Activated CD8-positive, alpha-beta T cell treated with anti-CD3 and anti-CD28 coated beads for 36 hours (primary cell): Measurements from ENCODE around the gene RASGRF2. TPM values are rescaled to one million over a fixed set of nuclear protein-coding genes. Genes with fewer than 3 reads are reported as not detected.

Source experiments
- ATAC-seq: fragments of 200-7000 bp; cut with Tn5 transposase; one replicate; pipeline ENCODE4 v1.10.0; 2021; ENCODE audit warnings: mild to moderate bottlenecking, moderate library complexity
- CTCF ChIA-PET: fragments of 350-600 bp; sonication (Branson Sonifier 250); formaldehyde crosslinking; loops from one replicate; lab custom pipeline; 2021; ENCODE audit warnings: antibody characterized with exemption; lab: Charles Lee
- POLR2A ChIA-PET: fragments of 350-600 bp; sonication (Branson Sonifier 250); formaldehyde crosslinking; loops from one replicate; lab custom pipeline; 2021; ENCODE audit warnings: antibody characterized with exemption; lab: Charles Lee
- DNase-seq: peaks from one replicate; pipeline ENCODE4 v3.0.0-alpha.2; 2020
- H3K27ac Mint-ChIP-seq: one replicate; pipeline ENCODE4 v1.8.0; 2021; ENCODE audit warnings: mild to moderate bottlenecking, mixed read lengths
- H3K27me3 Mint-ChIP-seq: one replicate; pipeline ENCODE4 v1.8.0; 2021; ENCODE audit warnings: mixed read lengths
- H3K36me3 Mint-ChIP-seq: one replicate; pipeline ENCODE4 v1.8.0; 2021; ENCODE audit warnings: low read depth, mixed read lengths
- H3K4me1 Mint-ChIP-seq: one replicate; pipeline ENCODE4 v1.8.0; 2021; ENCODE audit warnings: low read depth, mixed read lengths
- H3K4me3 Mint-ChIP-seq: one replicate; pipeline ENCODE4 v1.8.0; 2021; ENCODE audit warnings: mild to moderate bottlenecking, moderate library complexity, mixed read lengths
- H3K9me3 Mint-ChIP-seq: one replicate; pipeline ENCODE4 v1.8.0; 2021; ENCODE audit warnings: mixed read lengths
- CTCF ChIP-seq: fragments of 200-600 bp; IDR thresholded peaks from one replicate; pipeline ENCODE4 v1.8.0; 2022; ENCODE audit warnings: antibody characterized with exemption, mild to moderate bottlenecking
- intact Hi-C: fragments of 100-400 bp; cut with micrococcal nuclease; formaldehyde crosslinking; loops from one replicate; pipeline ENCODE4 v1.10.0; 2022
- total RNA-seq, 2 experiments: library from RNA; stranded (reverse); gene quantifications; one replicate each; pipeline ENCODE4 v1.2.3, GENCODE V29; 2021

RASGRF2 gene
- total RNA-seq, 2 experiments from 2014 or later, result 14.9 to 15.8 TPM

- POLR2A ChIA-PET, result interaction anchor here (0.6 to 1.1 kb wide), 3 partner anchors 17 to 608 kb away, joined by 3 read pairs; no protein-coding TSS in a partner anchor
- Mint-ChIP-seq H3K27ac (no peak overlapping the region), H3K36me3 (peaks cover 2% of the 10 kb centered on the region), H3K9me3 (no peaks in the 10 kb centered on the region), H3K4me3 (no peak overlapping the region), H3K4me1 (peaks cover 16% of the 10 kb centered on the region), H3K27me3 (no peaks in the 10 kb centered on the region)
- intact Hi-C loops, result no loop called here
- CTCF ChIA-PET, result interaction anchor here (0.7 to 1.8 kb wide), 6 partner anchors 12 to 477 kb away, joined by 3 to 9 read pairs (median 3); no protein-coding TSS in a partner anchor
- DNase-seq (no peak), ATAC-seq (no peak)
- TF ChIP-seq CTCF, result no peak
These were observed 204.3 kb downstream of the RASGRF2 start for GRCh38 chr5:81164476-81164875.

GRCh38 chr5:81164936-81165335 lies 204.8 kb downstream of the RASGRF2 start:
- no peak for TF ChIP-seq CTCF
- Mint-ChIP-seq H3K4me3 (no peak overlapping the region), H3K9me3 (no peaks in the 10 kb centered on the region), H3K27ac (no peak overlapping the region), H3K4me1 (peaks cover 16% of the 10 kb centered on the region), H3K27me3 (no peaks in the 10 kb centered on the region), H3K36me3 (peaks cover 2% of the 10 kb centered on the region)
- no peak for ATAC-seq
- intact Hi-C loops, result loop anchor here (5.0 kb wide), 1 partner anchor 478 kb away; no protein-coding TSS in a partner anchor
- POLR2A ChIA-PET, result interaction anchor here (0.6 to 1.0 kb wide), 2 partner anchors 18 to 608 kb away, joined by 3 read pairs; no protein-coding TSS in a partner anchor
- CTCF ChIA-PET, result interaction anchor here (0.6 to 1.8 kb wide), 14 partner anchors 11 to 684 kb away, joined by 3 to 9 read pairs (median 3); no protein-coding TSS in a partner anchor
- no peak for DNase-seq

GRCh38 chr5:81165493-81166119 lies 205.4 kb downstream of the RASGRF2 start:
- CTCF ChIA-PET, result interaction anchor here (0.6 to 2.2 kb wide), 21 partner anchors 10 to 685 kb away, joined by 3 to 9 read pairs (median 3); no protein-coding TSS in a partner anchor
- ATAC-seq (peak; percentile 88), DNase-seq (peak; percentile 86)
- intact Hi-C loops, result loop anchor here (5.0 kb wide), 1 partner anchor 478 kb away; no protein-coding TSS in a partner anchor
- peaks cover 16% of the 10 kb centered on the region for H3K4me1 Mint-ChIP-seq
- peak; percentile 78 for TF ChIP-seq CTCF
- no peak overlapping the region for H3K4me3 Mint-ChIP-seq
- H3K27me3 Mint-ChIP-seq, result no peaks in the 10 kb centered on the region
- peaks cover 2% of the 10 kb centered on the region for H3K36me3 Mint-ChIP-seq
- H3K9me3 Mint-ChIP-seq, result no peaks in the 10 kb centered on the region
- POLR2A ChIA-PET, result interaction anchor here (1.0 kb wide), 1 partner anchor 77 kb away, joined by 3 read pairs; no protein-coding TSS in a partner anchor
- H3K27ac Mint-ChIP-seq, result no peak overlapping the region

GRCh38 chr5:81166430-81166829 lies 206.3 kb downstream of the RASGRF2 start:
- CTCF ChIA-PET, result interaction anchor here (0.8 to 2.2 kb wide), 9 partner anchors 16 to 479 kb away, joined by 3 to 9 read pairs (median 4); no protein-coding TSS in a partner anchor

More at GRCh38 chr5:81166430-81166829, 206.3 kb downstream of the RASGRF2 start:
- no peak for TF ChIP-seq CTCF
- H3K4me3 Mint-ChIP-seq, result no peak overlapping the region
- H3K36me3 Mint-ChIP-seq, result peaks cover 2% of the 10 kb centered on the region
- H3K9me3 Mint-ChIP-seq, result no peaks in the 10 kb centered on the region
- no peaks in the 10 kb centered on the region for H3K27me3 Mint-ChIP-seq
- POLR2A ChIA-PET, result interaction anchor here (1.0 kb wide), 1 partner anchor 76 kb away, joined by 3 read pairs; no protein-coding TSS in a partner anchor
- no peak overlapping the region for H3K27ac Mint-ChIP-seq
- intact Hi-C loops, result loop anchor here (5.0 kb wide), 1 partner anchor 479 kb away; no protein-coding TSS in a partner anchor
- no peak for ATAC-seq
- H3K4me1 Mint-ChIP-seq, result peaks cover 16% of the 10 kb centered on the region
- DNase-seq, result no peak
